Keratinocyte (primary cell): Measurements from ENCODE around the gene EIF2S2.

Experiments
- EZH2 ChIP-seq: IDR thresholded peaks from one replicate; pipeline ENCODE4 v1.6.1; 2012; ENCODE audit warnings: inconsistent platforms, mild to moderate bottlenecking, low read length, moderate library complexity
- TF ChIP-seq, protein P1 (sequence below), 3 experiments: IDR thresholded peaks in 1 of 3; conservative IDR thresholded peaks in 1 of 3; optimal IDR thresholded peaks in 1 of 3; 2 replicates in 2 of 3; 3 replicates in 1 of 3; pipeline versions ENCODE3 to v1.5.1; 2011; ENCODE audit warnings: low read length in 3 of 3, mild to moderate bottlenecking in 3 of 3, moderate library complexity in 2 of 3, control low read depth in 1 of 3, inconsistent platforms in 1 of 3; ENCODE audit not compliant: insufficient read depth in 2 of 3; ENCODE audit errors: extremely low read depth in 1 of 3

DNA sequence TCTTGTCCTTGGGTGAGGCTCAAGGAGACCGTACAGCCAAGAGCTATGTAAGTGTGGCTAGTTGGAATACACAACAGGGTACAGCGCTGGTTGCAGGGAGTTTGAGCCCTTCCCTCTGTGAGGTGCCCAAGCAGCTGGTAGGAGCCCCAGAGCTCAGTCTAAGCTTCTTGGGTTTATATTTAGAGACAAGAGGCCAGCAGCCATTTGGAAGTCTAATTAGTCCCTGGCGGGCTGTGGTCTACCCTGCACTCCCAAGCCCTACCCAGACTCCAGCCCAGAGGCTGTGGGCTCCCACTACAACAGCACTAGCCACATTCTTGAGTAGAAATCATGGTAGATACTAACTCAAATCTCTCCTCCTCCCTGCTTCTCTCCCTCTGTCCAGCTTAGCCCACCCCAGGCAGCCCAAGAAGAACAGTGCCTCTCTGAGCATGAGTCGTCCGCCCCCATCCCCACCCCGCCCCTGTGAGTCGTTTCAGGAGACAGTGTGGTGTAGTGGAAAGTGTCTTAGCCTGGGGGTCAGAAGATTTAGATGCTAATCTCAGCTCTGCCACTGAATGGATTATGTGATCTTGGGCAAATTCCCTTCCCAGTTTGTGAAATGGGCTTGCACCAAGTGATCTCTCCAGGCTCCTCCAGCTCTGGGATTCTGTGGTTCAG, 37.8 kb downstream of the EIF2S2 start:
- TF ChIP-seq, protein P1, sequence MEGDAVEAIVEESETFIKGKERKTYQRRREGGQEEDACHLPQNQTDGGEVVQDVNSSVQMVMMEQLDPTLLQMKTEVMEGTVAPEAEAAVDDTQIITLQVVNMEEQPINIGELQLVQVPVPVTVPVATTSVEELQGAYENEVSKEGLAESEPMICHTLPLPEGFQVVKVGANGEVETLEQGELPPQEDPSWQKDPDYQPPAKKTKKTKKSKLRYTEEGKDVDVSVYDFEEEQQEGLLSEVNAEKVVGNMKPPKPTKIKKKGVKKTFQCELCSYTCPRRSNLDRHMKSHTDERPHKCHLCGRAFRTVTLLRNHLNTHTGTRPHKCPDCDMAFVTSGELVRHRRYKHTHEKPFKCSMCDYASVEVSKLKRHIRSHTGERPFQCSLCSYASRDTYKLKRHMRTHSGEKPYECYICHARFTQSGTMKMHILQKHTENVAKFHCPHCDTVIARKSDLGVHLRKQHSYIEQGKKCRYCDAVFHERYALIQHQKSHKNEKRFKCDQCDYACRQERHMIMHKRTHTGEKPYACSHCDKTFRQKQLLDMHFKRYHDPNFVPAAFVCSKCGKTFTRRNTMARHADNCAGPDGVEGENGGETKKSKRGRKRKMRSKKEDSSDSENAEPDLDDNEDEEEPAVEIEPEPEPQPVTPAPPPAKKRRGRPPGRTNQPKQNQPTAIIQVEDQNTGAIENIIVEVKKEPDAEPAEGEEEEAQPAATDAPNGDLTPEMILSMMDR (optimal IDR thresholded peaks at IDR 0.05 in 1 of 3, IDR thresholded peaks at IDR 0.05 in 1 of 3, conservative IDR thresholded peaks at IDR 0.05 in 1 of 3; ENCODE audit: extremely low read depth in 1 of 3, insufficient read depth in 2 of 3, low read length in 3 of 3): no peak
- TF ChIP-seq EZH2: no peak
